SK-N-SH treated with all-trans-retinoic acid at 6 μM for 48 hours (cell line): Measurements from ENCODE around the gene GRIK4.

ENCODE experiments used
- ATAC-seq: fragments of 200-7000 bp; cut with Tn5 transposase; 3 replicates; pipeline ENCODE4 v1.9.1; 2020; ENCODE audit warnings: mild to moderate bottlenecking, moderate library complexity
- CSDC2 ChIP-seq: fragments of 250-450 bp; sonication (Bioruptor Pico); IDR thresholded peaks from 2 replicates; pipeline ENCODE4 v1.5.0; 2020; ENCODE audit warnings: mild to moderate bottlenecking, moderate library complexity
- GLIS3 ChIP-seq: fragments of 250-450 bp; sonication (Bioruptor Pico); IDR thresholded peaks from 2 replicates; pipeline ENCODE4 v1.5.0; 2020; ENCODE audit warnings: mild to moderate bottlenecking, moderate library complexity
- RARB ChIP-seq: fragments of 250-450 bp; sonication (Bioruptor Pico); IDR thresholded peaks from 2 replicates; pipeline ENCODE4 v1.8.0; 2021; ENCODE audit warnings: mild to moderate bottlenecking, moderate library complexity
- TCF4 ChIP-seq: fragments of 250-450 bp; sonication (Bioruptor Pico); IDR thresholded peaks from 2 replicates; pipeline ENCODE4 v1.8.0; 2021; ENCODE audit warnings: mild to moderate bottlenecking, moderate library complexity, borderline replicate concordance
- TOX ChIP-seq: fragments of 250-450 bp; sonication (Bioruptor Pico); IDR thresholded peaks from 2 replicates; pipeline ENCODE4 v1.8.0; 2021; ENCODE audit warnings: mild to moderate bottlenecking, moderate library complexity, borderline replicate concordance
- ZFP3 ChIP-seq: fragments of 250-450 bp; sonication (Bioruptor Pico); IDR thresholded peaks from 2 replicates; pipeline ENCODE4 v1.5.0; 2020; ENCODE audit warnings: mild to moderate bottlenecking, moderate library complexity
- ZFP30 ChIP-seq: fragments of 450-650 bp; formaldehyde crosslinking; IDR thresholded peaks from 2 replicates; pipeline ENCODE4 v1.5.0; 2022; ENCODE audit warnings: mild to moderate bottlenecking, moderate library complexity
- ZNF565 ChIP-seq: fragments of 450-650 bp; formaldehyde crosslinking; conservative IDR thresholded peaks from 2 replicates; pipeline ENCODE4 v1.5.0; 2020; ENCODE audit warnings: low read depth, mild to moderate bottlenecking, moderate library complexity
- ZNF70 ChIP-seq: fragments of 450-650 bp; formaldehyde crosslinking; IDR thresholded peaks from 2 replicates; pipeline ENCODE4 v1.5.0; 2020; ENCODE audit warnings: mild to moderate bottlenecking, moderate library complexity
- ZNF8 ChIP-seq: fragments of 450-650 bp; formaldehyde crosslinking; IDR thresholded peaks from 2 replicates; pipeline ENCODE4 v1.5.0; 2020; ENCODE audit warnings: mild to moderate bottlenecking, moderate library complexity
- TF ChIP-seq, protein P1 (sequence below): fragments of 250-450 bp; sonication (Bioruptor Pico); IDR thresholded peaks from 2 replicates; pipeline ENCODE4 v1.5.1; 2020; ENCODE audit warnings: low read depth, mild to moderate bottlenecking, moderate library complexity
- TF ChIP-seq, protein P2 (sequence below): fragments of 250-450 bp; sonication (Bioruptor Pico); IDR thresholded peaks from 2 replicates; pipeline ENCODE4 v1.8.0; 2021; ENCODE audit warnings: low read depth, mild to moderate bottlenecking, moderate library complexity, borderline replicate concordance
- TF ChIP-seq, protein P3 (sequence below): fragments of 250-450 bp; sonication (Bioruptor Pico); IDR thresholded peaks from 2 replicates; pipeline ENCODE4 v1.5.0; 2020; ENCODE audit warnings: mild to moderate bottlenecking, moderate library complexity
- TF ChIP-seq, protein P4 (sequence below): fragments of 250-450 bp; sonication (Bioruptor Pico); IDR thresholded peaks from 2 replicates; pipeline ENCODE4 v1.8.0; 2020; ENCODE audit warnings: mild to moderate bottlenecking, moderate library complexity, borderline replicate concordance

The GRIK4 gene

DNA sequence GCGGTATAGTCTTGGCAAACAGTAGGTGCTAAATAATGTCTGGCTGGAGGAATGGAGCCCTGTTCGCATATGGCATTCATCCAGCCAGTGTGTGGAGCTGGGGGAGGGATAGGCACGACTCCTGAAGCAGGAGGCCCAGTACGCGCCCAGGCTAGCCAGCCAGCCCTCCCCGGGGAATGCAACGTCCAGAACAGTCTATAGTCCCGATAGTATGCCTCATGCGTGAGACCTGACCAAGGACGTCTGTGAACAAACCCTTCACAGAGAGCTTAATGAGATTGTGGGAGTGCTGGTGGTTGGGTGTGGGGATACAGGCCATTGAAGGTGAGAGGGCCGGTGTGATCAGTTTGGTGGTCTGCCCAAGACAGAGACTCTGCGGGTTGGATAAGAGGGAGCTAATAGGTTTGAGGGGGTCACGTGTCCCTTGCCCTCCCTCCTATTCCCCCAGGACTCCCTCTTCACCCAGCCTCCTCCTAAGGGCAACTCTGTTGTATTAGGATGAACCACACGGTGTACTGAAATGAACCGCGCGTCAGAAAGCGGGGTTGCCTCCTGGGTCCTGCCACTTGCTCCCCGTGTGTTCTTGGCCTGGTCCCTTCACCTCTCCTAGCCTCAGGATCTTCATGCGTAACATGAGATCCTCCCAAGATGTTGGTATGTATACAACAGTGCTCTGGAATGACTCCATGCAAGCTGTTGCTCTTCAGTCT is 987 bp upstream of the GRIK4 start (continued):
- TF ChIP-seq, protein P1, sequence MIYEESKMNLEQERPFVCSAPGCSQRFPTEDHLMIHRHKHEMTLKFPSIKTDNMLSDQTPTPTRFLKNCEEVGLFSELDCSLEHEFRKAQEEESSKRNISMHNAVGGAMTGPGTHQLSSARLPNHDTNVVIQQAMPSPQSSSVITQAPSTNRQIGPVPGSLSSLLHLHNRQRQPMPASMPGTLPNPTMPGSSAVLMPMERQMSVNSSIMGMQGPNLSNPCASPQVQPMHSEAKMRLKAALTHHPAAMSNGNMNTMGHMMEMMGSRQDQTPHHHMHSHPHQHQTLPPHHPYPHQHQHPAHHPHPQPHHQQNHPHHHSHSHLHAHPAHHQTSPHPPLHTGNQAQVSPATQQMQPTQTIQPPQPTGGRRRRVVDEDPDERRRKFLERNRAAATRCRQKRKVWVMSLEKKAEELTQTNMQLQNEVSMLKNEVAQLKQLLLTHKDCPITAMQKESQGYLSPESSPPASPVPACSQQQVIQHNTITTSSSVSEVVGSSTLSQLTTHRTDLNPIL, result no peak
- TF ChIP-seq ZFP3 (CRISPR knock-in tag), result no peak

DNA sequence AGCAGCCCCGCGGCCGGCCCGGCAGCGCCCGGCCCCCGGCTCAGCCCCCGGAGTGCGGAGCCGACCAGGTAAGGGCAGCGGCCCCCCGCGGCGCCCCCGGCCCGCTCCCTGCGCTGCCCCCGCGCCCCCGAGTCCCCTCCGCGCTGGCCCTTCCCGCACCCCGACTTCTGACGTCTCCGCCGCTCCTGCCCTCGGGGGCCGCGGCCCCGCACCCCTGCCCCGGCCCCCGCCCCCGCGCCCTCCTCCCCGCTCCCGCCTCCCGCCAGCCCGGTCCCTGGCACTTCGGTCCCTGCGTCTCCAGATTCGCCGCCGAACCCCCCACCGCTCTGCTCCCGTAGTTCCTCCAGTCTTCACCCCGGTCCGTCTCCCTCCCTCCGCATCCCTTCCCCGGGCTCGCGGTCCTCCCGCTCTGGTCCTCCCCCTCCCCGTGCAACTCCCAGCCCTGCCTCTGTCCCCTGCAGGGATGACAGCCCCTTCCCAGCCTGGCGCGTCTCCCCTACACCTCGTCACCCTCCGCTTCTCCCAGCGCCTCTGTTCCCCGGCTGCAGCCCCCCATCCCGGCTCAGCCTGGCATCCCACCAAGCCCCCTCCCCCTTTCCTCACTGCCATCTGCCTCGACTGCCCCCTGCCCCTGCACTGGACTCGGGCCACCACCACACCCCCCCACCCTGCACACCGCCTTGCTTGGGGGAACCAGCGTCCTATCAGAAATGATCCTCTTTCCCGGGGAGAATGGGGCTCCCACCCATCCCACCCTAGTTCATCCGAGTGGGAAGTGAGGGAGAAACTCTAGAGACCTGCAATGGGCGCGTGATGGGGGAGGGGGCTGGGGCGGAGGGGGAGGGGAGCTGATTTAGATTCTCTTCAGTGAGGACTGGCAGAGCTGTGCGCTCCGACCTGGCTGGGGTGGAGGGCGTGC is 531 bp downstream of the GRIK4 start:
- TF ChIP-seq CSDC2 (no peak), ZNF565 (CRISPR knock-in tag) (no peak), ZNF8 (no peak), RARB (CRISPR knock-in tag) (no peak), GLIS3 (no peak)
- TF ChIP-seq, protein P2, sequence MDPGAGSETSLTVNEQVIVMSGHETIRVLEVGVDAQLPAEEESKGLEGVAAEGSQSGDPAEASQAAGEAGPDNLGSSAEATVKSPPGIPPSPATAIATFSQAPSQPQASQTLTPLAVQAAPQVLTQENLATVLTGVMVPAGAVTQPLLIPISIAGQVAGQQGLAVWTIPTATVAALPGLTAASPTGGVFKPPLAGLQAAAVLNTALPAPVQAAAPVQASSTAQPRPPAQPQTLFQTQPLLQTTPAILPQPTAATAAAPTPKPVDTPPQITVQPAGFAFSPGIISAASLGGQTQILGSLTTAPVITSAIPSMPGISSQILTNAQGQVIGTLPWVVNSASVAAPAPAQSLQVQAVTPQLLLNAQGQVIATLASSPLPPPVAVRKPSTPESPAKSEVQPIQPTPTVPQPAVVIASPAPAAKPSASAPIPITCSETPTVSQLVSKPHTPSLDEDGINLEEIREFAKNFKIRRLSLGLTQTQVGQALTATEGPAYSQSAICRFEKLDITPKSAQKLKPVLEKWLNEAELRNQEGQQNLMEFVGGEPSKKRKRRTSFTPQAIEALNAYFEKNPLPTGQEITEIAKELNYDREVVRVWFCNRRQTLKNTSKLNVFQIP (CRISPR knock-in tag), result no peak
- TF ChIP-seq, protein P3, sequence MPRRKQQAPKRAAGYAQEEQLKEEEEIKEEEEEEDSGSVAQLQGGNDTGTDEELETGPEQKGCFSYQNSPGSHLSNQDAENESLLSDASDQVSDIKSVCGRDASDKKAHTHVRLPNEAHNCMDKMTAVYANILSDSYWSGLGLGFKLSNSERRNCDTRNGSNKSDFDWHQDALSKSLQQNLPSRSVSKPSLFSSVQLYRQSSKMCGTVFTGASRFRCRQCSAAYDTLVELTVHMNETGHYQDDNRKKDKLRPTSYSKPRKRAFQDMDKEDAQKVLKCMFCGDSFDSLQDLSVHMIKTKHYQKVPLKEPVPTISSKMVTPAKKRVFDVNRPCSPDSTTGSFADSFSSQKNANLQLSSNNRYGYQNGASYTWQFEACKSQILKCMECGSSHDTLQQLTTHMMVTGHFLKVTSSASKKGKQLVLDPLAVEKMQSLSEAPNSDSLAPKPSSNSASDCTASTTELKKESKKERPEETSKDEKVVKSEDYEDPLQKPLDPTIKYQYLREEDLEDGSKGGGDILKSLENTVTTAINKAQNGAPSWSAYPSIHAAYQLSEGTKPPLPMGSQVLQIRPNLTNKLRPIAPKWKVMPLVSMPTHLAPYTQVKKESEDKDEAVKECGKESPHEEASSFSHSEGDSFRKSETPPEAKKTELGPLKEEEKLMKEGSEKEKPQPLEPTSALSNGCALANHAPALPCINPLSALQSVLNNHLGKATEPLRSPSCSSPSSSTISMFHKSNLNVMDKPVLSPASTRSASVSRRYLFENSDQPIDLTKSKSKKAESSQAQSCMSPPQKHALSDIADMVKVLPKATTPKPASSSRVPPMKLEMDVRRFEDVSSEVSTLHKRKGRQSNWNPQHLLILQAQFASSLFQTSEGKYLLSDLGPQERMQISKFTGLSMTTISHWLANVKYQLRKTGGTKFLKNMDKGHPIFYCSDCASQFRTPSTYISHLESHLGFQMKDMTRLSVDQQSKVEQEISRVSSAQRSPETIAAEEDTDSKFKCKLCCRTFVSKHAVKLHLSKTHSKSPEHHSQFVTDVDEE (CRISPR knock-in tag), result no peak
- TF ChIP-seq, protein P4, sequence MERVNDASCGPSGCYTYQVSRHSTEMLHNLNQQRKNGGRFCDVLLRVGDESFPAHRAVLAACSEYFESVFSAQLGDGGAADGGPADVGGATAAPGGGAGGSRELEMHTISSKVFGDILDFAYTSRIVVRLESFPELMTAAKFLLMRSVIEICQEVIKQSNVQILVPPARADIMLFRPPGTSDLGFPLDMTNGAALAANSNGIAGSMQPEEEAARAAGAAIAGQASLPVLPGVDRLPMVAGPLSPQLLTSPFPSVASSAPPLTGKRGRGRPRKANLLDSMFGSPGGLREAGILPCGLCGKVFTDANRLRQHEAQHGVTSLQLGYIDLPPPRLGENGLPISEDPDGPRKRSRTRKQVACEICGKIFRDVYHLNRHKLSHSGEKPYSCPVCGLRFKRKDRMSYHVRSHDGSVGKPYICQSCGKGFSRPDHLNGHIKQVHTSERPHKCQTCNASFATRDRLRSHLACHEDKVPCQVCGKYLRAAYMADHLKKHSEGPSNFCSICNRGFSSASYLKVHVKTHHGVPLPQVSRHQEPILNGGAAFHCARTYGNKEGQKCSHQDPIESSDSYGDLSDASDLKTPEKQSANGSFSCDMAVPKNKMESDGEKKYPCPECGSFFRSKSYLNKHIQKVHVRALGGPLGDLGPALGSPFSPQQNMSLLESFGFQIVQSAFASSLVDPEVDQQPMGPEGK (CRISPR knock-in tag), result no peak
- no peak for ATAC-seq

DNA sequence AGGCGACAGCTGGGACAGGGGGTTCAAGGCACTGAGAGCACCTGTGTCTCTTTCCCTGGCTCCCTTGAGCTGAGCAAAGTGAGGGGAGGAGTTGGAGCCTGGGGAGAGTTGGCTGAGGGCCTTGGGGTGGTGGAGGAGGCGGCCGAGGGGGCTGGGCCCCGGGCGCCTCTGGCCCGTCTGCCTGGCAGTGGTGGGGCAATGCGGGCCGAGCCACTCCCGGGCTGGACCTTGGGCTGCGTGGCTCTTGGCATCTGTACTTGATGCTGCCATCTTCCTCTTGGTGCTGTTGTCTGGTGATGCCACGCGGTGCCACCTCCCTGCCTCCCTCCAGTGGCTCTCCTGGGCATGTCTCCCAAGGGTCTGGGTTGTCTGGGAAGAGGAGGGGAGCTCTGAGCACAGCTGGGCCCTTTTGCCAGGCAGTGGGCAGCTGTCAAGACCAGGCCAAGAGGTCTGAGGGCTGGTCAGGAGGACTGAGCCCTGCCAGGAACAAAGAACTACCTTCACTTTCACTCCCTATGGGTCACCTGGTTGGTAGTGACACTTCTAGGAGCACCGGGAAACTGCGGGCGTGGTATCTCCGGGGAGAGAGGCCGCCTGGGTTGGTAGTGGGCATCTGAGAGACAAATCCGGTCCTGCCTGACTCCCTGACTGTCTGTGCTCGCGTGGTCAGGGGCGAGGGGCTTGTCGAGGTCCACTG is 1.3 kb downstream of the GRIK4 start:
- ATAC-seq, result peak; percentile 10; the same call in 1 of the 3 replicates
- no peak for TF ChIP-seq GLIS3
- TF ChIP-seq TOX, result no peak

DNA sequence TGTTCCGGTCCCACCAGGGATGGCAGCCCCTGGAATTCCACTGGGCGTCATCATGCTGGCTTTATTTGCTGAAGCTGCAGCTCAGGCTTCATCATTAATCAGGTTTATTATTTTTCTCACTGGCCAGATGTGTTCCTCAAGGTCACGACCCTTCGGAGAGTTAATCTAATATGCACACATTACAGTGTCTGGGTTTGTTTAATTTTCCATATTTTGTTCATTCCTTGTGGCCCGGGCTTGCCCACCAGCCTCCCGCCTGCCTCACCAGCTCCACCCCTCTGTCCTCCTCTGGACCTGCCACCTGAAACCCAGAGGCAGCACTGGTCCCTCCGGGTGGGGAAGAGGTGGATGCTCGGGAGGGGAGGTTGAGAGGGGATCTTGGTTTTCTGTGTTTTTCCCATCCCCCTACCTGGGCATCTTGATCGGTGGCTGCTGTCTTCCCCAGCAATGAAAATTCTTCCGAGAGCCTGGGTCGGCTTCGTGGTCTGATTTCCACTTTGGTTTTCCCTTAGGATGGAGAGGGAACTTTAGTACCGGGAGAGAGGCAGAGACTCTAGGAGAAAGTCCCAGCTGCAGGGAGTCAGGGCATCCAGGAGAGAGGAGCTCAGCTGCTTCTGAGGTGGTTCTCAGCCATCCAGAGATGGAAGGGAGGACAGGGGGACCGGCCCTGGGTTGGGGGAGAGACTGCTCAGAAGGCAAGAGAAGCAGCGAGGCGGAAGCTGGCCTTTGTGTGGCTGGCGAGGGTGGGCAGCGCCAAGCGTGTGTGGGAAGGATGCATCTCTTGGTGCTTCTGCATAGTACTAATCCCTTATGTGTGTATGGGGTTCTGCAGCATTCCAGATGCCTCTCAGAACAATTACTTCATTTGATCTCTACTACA is 2.1 kb downstream of the GRIK4 start:
- no peak for ATAC-seq
- TF ChIP-seq TCF4 (peak; percentile 24; the same call in 1 of the 2 replicates), GLIS3 (no peak), ZNF70 (CRISPR knock-in tag) (0 out of 2 replicates have a peak, but pooled peaks have one; percentile 4), ZFP30 (CRISPR knock-in tag) (no peak)
- TF ChIP-seq, protein P3 (CRISPR knock-in tag), result no peak
- TF ChIP-seq, all 23 proteins: peak for 2
